Activated naive CD4-positive, alpha-beta T cell treated with anti-CD3 and anti-CD28 coated beads, Interleukin-2, amount 50 U/mL, for 72 hours (primary cell): Measurements from ENCODE around the gene SNX15. TPM values are rescaled to one million over a fixed set of nuclear protein-coding genes. Genes with fewer than 3 reads are reported as not detected.

Experiments used
- ATAC-seq, 2 donors: fragments of 150-1000 bp; cut with Tn5 transposase; 2 replicates each; pipeline ENCODE4 v1.10.0; 2021; ENCODE audit warnings: mild to moderate bottlenecking in 2 of 2, moderate library complexity in 2 of 2
- DNase-seq, 2 donors: peaks; one replicate each; pipeline ENCODE4 v3.0.0; 2021 to 2022; ENCODE audit warnings: low spot score in 2 of 2
- H3K27ac Mint-ChIP-seq, 2 donors: one replicate each; pipeline ENCODE4 v1.8.0; 2022; ENCODE audit warnings: mild to moderate bottlenecking in 2 of 2, mixed read lengths in 2 of 2
- H3K36me3 Mint-ChIP-seq, 2 donors: one replicate each; pipeline ENCODE4 v1.8.0; 2022; ENCODE audit warnings: mixed read lengths in 2 of 2
- H3K9me3 Mint-ChIP-seq, 2 donors: one replicate each; pipeline ENCODE4 v1.8.0; 2022; ENCODE audit warnings: mixed read lengths in 2 of 2
- total RNA-seq, 2 donors: library from RNA; stranded (reverse); gene quantifications; one replicate each; pipeline ENCODE4 v1.2.3, GENCODE V29; 2022

SNX15 gene
- total RNA-seq, 2 donors from 2014 or later = 12.5 to 14.5 TPM

DNA sequence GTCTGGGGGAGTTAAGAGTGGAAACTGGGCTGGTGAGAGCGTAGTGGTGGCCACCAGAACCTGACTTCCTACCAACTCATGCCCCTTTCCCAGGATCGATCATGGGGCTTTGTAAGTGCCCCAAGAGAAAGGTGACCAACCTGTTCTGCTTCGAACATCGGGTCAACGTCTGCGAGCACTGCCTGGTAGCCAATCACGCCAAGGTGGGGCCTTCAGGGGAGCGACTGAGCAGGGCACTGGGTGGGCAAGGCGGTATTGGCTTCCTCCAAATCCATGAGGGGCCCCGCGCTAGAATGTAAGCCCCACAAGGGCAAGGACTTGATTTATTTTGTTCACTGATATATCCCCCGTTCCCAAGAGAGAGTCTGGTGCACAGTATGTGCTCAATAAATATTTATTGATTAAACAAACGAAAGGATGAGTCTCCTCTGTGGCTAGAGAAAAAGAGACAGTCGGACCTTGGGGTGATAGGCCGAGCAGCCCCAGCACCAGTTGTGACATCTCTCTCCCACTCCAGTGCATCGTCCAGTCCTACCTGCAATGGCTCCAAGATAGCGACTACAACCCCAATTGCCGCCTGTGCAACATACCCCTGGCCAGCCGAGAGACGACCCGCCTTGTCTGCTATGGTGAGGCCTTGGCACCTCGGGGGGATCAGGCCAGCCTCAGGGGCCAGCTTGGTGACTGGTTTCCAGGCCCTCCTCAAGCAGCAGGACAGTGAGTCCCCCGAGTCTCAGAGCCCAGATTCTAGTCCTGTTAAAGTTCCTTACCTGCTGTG is 57.5 kb downstream of the SNX15 start:
- H3K36me3 Mint-ChIP-seq = peaks cover 46 to 51% of the 10 kb centered on the region in 2 donors

DNA sequence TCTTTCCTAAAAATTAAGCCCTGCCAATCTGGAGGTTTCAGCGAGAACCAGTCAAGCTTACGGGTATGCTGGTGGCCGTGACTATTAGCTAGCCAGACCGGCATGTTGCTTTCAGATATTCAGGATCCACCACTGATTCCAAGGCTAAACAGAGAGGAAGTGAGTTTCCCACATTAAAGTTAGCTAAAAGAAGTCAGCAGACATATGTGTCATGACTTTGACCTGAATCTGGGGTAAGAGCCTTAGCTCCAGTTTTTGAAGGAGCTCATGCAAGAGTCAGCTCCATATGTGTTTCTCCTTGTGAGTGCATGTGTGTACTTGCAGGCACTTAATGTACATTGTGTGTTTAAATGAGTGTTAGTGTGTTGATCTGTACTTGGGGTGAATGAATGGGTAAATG is 58.2 kb downstream of the SNX15 start:
- peaks cover 42 to 48% of the 10 kb centered on the region in 2 donors for H3K36me3 Mint-ChIP-seq
- no peak for DNase-seq
- ATAC-seq = no peak
- peak overlapping the region; percentile 99 to 100 for H3K27ac Mint-ChIP-seq
- H3K9me3 Mint-ChIP-seq = no peaks in the 10 kb centered on the region

More for the DNA sequence above, 57.5 kb downstream of the SNX15 start:
- H3K9me3 Mint-ChIP-seq = no peaks in the 10 kb centered on the region
- ATAC-seq (no peak), DNase-seq (no peak)
- H3K27ac Mint-ChIP-seq = peak overlapping the region; percentile 99 to 100

DNA sequence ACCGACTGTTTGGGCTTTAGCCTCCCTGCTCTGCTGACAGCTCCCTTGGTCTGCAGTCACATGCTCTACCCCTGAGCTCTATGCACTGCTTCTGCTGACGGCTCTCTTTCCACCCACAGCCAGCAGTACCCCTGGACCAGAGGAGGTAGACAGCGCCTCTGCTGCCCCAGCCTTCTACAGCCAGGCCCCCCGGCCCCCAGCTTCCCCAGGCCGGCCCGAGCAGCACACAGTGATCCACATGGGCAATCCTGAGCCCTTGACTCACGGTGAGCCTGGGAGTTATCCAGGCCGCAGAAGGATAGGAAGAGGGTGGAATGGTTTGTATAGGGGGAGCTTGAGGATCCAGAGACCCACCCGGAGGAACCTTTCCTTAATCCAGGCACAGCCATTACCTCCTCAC is 59.6 kb downstream of the SNX15 start:
- H3K36me3 Mint-ChIP-seq = peaks cover 35 to 36% of the 10 kb centered on the region in 2 donors

DNA sequence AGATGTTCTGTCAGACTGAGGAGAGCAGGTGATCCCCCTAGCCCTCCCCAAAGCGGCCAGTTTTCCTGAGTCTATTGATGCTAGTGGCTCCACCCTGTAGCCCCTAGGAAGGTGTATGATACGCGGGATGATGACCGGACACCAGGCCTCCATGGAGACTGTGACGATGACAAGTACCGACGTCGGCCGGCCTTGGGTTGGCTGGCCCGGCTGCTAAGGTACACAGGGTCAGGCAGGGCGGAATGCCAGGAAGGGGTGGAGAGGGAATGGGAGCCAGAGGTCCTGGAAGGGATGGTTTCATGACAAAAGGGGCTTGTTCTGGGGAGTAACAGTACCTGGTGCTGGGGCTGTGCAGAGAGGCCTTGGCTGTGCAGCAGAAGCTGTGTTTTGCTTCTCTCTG is 60.0 kb downstream of the SNX15 start:
- H3K36me3 Mint-ChIP-seq = peaks cover 32% of the 10 kb centered on the region in 2 donors
- no peak for DNase-seq
- no peaks in the 10 kb centered on the region for H3K9me3 Mint-ChIP-seq
- no peak overlapping the region for H3K27ac Mint-ChIP-seq
- no peak for ATAC-seq

More for the DNA sequence above, 59.6 kb downstream of the SNX15 start:
- Mint-ChIP-seq H3K9me3 (no peaks in the 10 kb centered on the region), H3K27ac (peak overlapping the region in 1 of 2 donors; percentile 86)
- no peak for ATAC-seq
- no peak for DNase-seq

DNA sequence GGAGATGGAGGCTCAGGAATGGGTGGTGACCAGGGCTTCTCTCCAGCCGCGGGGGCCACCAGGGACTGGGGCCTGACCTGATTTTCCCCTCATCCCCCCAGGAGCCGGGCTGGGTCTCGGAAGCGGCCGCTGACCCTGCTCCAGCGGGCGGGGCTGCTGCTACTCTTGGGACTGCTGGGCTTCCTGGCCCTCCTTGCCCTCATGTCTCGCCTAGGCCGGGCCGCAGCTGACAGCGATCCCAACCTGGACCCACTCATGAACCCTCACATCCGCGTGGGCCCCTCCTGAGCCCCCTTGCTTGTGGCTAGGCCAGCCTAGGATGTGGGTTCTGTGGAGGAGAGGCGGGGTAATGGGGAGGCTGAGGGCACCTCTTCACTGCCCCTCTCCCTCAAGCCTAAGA is 60.6 kb downstream of the SNX15 start:
- Mint-ChIP-seq H3K9me3 (no peaks in the 10 kb centered on the region), H3K36me3 (peaks cover 26% of the 10 kb centered on the region in 2 donors), H3K27ac (no peak overlapping the region)
- no peak for DNase-seq
- ATAC-seq = no peak

DNA sequence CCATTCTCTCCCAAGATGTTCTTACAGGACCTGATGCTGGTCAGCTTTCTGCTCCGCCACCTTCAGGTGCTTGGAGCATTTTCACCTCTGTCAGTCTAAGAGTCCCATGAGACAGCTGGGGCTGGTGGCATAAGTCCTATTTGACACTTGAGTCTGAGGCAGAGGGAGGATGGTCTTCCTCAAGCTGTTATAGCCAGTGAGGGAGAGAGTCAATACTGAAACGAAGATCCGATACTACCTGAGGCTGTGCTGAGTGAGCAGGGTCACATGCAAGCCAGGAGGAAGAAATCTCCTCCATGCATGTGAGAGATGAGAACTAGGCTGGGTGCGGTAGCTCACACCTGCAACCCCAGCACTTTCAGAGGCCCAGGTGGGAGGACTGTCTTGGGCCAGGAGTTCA is 62.4 kb downstream of the SNX15 start:
- Mint-ChIP-seq H3K9me3 (no peaks in the 10 kb centered on the region), H3K27ac (no peak overlapping the region), H3K36me3 (peaks cover 8% of the 10 kb centered on the region in 2 donors)
- ATAC-seq (no peak), DNase-seq (no peak)

Other genes starting within 250 kb of the SNX15 start
- 100 to 1,000 TPM; 323 to 406 TPM for gene SF1, start 248.9 kb upstream of the SNX15 start, total RNA-seq
- gene MAP4K2, start 224.2 kb upstream of the SNX15 start, total RNA-seq = 10 to 100 TPM; 67.7 to 83.2 TPM
- 10 to 100 TPM in 1 of 2 donors, 1 to 10 TPM in 1; 9.7 to 35.1 TPM for gene MEN1, start 216.9 kb upstream of the SNX15 start, total RNA-seq
- gene CDC42BPG, start 182.8 kb upstream of the SNX15 start, total RNA-seq = under 1 TPM; 0.61 to 0.76 TPM
- gene EHD1, start 148.8 kb upstream of the SNX15 start, total RNA-seq = 100 to 1,000 TPM in 1 of 2 donors, 10 to 100 TPM in 1; 93.1 to 123 TPM
- gene ATG2A, start 110.2 kb upstream of the SNX15 start, total RNA-seq = 10 to 100 TPM; 21.2 to 26.8 TPM
- gene PPP2R5B, start 102.8 kb upstream of the SNX15 start, total RNA-seq = 10 to 100 TPM in 1 of 2 donors, 1 to 10 TPM in 1; 2.8 to 29.9 TPM
- gene GPHA2, start 91.5 kb upstream of the SNX15 start, total RNA-seq = not detected
- gene MAJIN, start 55.3 kb upstream of the SNX15 start, total RNA-seq = under 1 TPM in 1 of 2 donors, not detected in 1; 0.45 TPM
- gene BATF2, start 30.5 kb upstream of the SNX15 start, total RNA-seq = not detected
- gene ARL2, start 13.3 kb upstream of the SNX15 start, total RNA-seq = 10 to 100 TPM; 82.6 to 96.1 TPM
- 10 to 100 TPM in 1 of 2 donors, 1 to 10 TPM in 1; 8.9 to 33.3 TPM for gene SAC3D1, start 13.8 kb downstream of the SNX15 start, total RNA-seq
- gene NAALADL1, start 31.1 kb downstream of the SNX15 start, total RNA-seq = 10 to 100 TPM; 14.9 to 23.1 TPM
- gene CDCA5, start 56.6 kb downstream of the SNX15 start, total RNA-seq = 100 to 1,000 TPM; 128 to 203 TPM
- 10 to 100 TPM; 29.9 to 41.3 TPM for gene ZFPL1, start 56.8 kb downstream of the SNX15 start, total RNA-seq
- 100 to 1,000 TPM in 1 of 2 donors, 10 to 100 TPM in 1; 60.4 to 101 TPM for gene VPS51, start 68.8 kb downstream of the SNX15 start, total RNA-seq
- gene TM7SF2, start 84.4 kb downstream of the SNX15 start, total RNA-seq = 10 to 100 TPM; 20.5 to 24.3 TPM
- 1 to 10 TPM; 5.6 to 10.0 TPM for gene ZNHIT2, start 90.3 kb downstream of the SNX15 start, total RNA-seq
- gene FAU, start 94.7 kb downstream of the SNX15 start, total RNA-seq = 1,000 to 10,000 TPM in 1 of 2 donors, 100 to 1,000 TPM in 1; 983 to 1,040 TPM
- 10 to 100 TPM; 55.3 to 92.6 TPM for gene MRPL49, start 94.9 kb downstream of the SNX15 start, total RNA-seq
- gene SYVN1, start 107.1 kb downstream of the SNX15 start, total RNA-seq = 10 to 100 TPM; 30.2 to 31.6 TPM
- gene SPDYC, start 142.8 kb downstream of the SNX15 start, total RNA-seq = not detected
- gene CAPN1, start 154.5 kb downstream of the SNX15 start, total RNA-seq = 100 to 1,000 TPM; 119 to 137 TPM
- 10 to 100 TPM; 66.8 to 69.9 TPM for gene POLA2, start 234.5 kb downstream of the SNX15 start, total RNA-seq